ENCODE measurements around the gene ABHD16A.

DNA sequence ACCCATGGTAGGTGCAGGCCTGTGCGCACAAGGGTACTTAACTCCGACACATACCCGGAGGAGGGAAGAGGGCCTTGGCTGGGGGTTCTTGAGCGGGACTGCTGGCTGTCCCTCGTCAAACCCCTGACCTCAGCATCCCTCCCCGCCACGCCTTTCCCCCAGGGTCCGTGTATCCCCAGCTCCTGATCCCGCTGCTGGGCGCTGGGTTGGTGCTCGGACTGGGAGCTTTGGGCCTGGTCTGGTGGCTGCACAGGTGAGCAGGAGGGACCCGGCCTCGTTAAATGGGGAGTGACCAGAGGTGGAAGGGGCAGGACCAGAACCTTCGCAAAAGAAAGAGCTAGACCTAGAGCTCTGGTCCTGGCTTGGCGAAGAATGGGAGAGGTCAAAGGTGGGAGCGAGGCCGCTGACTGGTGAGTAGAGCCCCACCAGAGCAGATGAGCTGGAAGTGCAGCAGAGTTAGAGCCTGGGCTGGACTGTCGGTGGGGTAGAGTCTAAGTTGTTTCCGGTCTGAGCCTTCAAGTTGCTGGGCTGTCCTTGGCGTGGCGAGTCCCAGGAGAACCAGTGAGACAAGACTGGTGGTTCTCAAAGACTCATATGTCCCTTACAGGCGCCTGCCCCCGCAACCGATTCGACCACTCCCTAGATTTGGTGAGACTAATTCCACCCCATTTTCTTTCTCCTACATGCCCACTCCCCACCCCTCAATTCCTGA, 21.0 kb upstream of the ABHD16A start:
- TF ChIP-seq, protein P1, sequence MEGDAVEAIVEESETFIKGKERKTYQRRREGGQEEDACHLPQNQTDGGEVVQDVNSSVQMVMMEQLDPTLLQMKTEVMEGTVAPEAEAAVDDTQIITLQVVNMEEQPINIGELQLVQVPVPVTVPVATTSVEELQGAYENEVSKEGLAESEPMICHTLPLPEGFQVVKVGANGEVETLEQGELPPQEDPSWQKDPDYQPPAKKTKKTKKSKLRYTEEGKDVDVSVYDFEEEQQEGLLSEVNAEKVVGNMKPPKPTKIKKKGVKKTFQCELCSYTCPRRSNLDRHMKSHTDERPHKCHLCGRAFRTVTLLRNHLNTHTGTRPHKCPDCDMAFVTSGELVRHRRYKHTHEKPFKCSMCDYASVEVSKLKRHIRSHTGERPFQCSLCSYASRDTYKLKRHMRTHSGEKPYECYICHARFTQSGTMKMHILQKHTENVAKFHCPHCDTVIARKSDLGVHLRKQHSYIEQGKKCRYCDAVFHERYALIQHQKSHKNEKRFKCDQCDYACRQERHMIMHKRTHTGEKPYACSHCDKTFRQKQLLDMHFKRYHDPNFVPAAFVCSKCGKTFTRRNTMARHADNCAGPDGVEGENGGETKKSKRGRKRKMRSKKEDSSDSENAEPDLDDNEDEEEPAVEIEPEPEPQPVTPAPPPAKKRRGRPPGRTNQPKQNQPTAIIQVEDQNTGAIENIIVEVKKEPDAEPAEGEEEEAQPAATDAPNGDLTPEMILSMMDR (conservative IDR thresholded peaks at IDR 0.05; ENCODE audit: low read length): no peak
- no peak for TF ChIP-seq EZH2phosphoT487 (IDR thresholded peaks at IDR 0.05; ENCODE audit: borderline replicate concordance, low read depth, low read length)

Data from OCI-LY7 (cell line).